ENCODE data around the gene NDUFS8.

Gene NDUFS8

DNA sequence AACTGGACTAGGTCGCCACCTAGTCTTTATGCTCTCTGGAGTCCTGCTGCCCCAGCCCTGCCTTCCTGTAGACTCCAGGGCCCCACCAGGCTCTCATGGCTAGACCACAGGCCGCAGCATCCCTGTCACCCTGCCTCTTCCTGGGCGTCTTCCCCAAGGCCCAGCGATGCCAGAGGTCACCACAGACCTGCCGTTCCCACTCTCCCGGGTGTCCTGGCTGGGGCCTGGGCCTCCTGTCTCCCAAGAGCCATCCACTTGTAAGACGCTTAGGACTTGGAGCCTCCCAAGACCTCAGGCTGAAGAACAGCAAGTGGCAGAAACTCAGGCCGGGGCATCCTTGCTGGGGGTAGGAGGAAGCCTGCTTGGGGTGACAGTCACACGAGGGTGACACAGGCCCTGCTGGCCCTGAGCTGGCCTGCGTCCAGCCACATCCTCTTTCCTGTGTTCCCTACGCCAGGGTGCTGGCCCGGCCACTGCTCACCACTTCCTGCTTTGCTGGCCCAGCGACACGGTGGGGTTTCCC is 6.3 kb downstream of the NDUFS8 start:
- DNase-seq (ENCODE audit: low spot score) = peak; percentile 35

DNA sequence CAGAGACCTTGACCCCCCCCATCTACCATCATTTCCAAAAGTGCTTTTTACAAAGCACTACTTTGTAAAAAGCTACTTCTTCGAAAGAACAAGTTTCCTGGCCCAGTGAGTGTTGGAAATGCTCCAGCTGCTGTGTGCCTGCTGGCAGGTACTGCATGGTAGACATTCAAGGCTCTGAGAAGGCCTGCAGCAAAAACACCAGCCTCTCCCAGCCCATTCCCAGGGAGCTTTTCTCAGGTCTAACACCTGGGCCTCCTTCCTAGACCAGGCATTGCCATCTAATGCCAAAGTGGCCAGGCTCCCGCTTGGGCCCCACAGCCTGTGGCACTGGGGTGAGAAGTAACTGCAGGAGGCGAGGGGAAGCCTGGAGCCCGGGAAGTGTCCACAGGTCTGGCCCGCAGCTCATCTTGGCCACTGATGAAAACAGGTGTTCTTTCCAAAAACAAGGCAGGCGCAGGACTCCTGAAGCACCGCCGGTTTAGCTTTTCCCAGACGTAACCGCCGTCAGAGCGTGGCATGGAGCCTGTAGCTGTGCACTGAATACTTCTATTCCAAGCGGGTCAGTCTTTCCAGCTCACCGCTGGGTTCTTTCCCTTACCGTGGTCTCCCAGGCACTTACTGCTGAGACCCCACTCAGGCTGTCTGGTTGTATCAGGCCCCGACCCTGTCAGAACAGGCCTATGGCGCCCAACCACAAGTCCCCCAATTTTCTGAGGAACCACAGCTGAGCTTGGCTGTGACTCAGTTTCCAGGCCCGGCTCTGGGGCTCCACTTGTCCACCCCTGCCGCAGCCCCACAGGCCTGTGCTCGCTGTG is 7.1 kb downstream of the NDUFS8 start:
- peak; percentile 20 for DNase-seq (ENCODE audit: low spot score)

DNA sequence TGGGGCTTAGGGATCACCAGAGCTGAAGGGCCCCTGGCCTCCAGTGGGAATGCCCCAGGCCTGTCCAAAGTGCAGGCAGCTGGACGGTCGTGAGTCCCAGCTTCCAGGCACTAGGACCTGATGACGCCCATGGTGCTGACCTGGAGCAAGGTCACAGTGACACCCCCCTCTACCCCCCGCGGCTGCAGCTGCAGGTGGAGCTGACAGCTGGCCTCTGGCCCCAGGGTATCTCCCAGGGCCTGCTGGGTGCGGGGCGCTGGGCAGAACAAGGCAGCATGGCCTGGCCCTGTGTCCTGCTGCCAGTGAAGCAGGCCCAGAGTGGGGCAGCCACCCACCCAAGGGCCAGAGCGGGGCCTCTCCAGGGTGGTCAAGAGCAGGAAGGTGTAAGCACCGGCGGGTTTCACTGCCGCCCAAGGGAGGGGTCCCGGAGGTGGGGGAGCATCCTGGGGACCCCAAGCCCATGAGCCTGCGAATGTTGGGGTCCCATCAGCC is 7.8 kb downstream of the NDUFS8 start:
- no peak for DNase-seq (ENCODE audit: low spot score)

DNA sequence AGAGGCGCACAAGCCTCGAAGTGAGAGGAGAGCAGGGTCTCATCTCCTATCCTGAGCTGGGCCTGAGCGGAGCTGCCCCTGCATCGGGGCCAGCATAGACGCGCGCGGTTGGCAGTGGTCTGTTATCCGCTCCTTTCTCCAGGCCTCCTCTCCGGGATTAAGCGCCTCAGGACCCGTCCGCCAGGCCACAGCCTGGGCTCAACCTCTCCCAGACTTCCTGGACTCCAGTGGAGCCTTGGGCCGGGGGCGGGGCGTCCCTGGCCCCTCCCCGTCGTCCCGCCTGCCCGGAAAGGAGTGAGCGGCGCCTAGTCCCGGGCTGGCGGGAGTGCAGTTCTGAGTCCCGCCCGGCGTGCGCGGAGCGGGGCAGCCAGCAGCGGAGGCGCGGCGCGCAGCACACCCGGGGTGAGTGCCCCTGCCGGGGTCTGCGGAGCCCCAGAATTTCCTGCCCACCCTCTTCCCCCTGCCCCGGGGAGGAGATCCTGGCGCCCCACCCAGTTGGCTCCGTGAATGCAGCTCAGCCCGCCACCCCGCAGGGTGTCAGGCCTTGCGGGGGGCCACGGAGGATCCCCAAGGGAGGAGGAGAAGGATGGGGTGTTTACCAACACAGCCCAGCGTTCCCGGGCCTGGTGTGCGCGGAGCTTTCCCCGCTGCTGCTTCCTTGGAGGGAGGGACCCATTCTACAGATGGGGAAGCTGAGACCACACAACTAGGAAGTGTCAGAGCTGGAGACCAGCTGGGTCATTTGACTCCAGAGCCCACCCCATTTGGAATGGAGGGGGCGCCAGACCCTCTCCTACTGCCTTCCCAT is 8.4 kb downstream of the NDUFS8 start, which contains the start of gene TCIRG1:
Gene TCIRG1, plus strand, starts transcription at position 308 of the 808 bp plus-strand sequence. CDS start 2,247 bp downstream, outside the sequence.
- DNase-seq (ENCODE audit: low spot score) = peak; percentile 51

DNA sequence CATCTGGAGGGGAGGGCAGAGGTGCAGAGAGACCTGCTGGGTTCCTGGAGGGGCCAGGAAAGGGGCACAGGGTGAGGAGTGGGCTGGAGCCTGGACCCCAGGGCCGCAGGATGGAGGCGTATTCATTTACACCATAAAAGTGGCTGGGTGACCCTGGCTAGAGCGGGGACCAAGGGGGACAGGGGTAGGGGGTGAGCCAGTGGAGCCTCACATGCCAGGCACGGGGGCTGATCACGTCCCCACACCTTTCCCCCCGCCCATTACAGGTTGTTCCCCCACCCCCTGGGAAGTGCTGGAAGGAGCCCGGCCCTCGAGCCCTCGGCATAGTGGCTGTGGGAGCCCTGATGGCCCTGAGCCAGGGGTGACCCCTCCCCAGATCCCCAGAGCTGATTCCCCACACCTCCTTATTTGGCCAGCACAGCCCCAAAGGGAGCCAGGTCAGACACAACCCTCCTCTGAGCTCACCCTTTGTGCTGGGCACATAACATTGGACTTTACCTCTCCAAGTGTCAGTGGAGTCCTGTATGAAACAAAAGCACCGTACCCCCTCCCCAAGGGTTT is 9.1 kb downstream of the NDUFS8 start:
- no peak for DNase-seq (ENCODE audit: low spot score)

DNA sequence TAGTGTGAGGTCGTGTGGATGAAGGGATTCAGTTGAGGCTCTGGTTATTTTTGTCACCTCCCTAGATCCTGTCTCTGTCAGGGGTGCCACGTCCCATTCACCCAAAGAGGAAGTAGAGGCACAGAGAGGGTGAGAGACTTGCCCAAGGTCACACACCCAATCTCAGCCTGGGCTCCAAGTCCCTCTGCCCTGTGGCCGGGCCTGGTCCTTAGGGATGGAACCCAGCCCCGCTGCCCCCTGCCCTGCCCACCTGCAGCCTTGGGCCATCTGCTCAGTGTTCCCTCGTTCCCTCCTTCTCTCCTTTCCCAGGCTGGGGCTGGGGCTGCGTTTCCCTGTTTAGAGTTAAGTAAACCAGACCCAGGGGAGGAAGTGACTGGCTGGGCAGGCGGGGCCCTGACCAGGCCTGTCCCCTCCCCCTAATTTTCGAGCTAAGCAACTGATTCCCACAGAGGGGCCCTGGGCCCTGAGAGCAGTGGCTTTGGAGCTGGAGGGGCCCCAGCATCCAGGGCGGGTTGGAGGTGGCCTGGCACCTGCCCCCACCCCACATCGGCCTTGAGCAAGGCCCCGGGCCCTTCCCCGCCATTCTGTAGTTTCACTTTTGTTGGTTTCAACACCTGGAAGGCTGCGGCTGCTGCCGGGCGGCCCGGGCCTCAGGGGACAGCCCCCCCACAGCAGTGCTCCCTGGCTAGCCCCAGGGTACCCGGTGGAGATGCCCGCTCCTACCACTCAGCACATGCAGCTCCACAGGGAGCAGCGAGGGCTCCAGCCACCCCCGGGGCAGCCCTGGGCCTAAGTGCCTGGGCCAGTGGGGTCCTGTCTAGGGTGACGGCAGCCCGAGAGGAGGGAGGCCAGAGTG is 9.8 kb downstream of the NDUFS8 start:
- DNase-seq (ENCODE audit: low spot score) = peak; percentile 36

DNA sequence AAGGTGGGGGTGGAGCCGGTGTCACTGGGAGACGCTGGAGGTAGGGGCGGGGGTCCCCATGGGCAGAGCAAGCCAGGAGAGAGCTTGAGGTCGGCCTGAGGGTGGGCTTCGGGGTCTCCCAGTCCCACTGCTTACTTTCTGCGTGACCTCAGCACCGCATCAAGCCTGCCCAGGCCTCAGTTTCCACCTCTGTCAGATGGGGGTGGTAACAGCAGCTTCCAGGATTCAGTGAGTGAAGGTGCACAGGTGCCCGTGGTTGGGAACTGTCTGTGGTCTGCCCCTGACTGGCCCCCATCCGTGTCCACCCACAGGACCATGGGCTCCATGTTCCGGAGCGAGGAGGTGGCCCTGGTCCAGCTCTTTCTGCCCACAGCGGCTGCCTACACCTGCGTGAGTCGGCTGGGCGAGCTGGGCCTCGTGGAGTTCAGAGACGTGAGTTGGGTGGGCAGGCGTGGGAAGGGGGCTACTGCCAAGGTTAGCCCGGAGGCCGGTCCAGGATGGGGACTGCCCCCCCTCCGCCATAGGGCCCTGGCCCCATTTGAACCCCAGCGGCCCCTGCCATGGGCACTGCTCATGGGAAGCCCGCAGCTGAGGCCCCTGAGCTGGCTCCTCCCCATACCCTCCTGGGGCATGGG is 10.6 kb downstream of the NDUFS8 start:
- no peak for DNase-seq (ENCODE audit: low spot score)

DNA sequence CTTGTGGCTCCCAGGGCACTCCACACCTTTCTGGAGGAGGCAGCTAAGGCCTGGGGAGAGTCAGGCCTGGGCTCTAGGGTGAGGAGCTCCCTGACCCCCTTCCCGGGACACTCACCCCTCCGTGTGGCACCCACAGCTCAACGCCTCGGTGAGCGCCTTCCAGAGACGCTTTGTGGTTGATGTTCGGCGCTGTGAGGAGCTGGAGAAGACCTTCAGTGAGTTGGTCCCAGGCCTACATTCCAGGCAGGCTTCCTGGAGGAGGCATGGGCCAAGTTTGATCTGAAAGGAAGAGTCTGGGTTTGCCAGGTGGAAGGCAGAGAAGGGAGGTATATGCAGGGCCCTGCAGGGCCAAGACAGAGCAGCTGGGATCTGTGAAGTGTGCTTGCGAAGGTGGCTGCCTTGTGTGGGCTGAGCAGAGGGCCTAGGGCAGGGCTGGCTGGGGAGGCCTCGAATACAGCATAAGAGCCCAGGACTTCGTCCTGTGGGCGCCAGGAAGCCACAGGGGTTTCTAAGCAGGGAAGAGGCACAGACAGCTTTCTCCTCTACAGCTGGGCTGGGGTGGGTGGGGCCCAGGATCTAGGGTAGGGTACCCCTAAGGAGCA is 11.2 kb downstream of the NDUFS8 start:
- no peak for DNase-seq (ENCODE audit: low spot score)

DNA sequence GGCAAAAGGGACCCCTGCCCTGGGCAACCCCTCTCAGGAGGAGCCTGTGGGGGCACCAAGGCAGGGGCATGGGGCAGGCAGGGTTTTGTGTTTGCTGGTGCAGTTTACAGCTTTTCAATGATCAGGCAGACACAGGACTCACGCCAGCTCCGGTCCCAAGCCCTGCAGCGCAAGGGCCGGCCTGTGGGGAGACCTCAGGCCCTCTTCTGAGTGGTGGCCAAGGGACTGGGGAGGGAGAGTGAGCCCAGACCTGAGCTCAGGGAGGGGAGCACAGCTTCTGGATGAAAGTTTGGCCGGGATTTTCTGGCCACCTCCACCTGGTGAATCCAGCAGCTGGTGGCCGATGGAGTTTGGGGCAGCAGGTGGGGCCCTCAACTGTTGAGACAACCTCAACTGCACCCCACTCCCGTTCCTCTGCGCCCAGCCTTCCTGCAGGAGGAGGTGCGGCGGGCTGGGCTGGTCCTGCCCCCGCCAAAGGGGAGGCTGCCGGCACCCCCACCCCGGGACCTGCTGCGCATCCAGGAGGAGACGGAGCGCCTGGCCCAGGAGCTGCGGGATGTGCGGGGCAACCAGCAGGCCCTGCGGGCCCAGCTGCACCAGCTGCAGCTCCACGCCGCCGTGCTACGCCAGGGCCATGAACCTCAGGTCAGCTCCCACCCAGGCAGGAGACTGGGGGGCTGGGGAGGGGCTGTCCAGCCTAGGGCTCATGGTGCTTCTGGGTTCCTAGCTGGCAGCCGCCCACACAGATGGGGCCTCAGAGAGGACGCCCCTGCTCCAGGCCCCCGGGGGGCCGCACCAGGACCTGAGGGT is 11.9 kb downstream of the NDUFS8 start:
- DNase-seq (ENCODE audit: low spot score) = no peak

DNA sequence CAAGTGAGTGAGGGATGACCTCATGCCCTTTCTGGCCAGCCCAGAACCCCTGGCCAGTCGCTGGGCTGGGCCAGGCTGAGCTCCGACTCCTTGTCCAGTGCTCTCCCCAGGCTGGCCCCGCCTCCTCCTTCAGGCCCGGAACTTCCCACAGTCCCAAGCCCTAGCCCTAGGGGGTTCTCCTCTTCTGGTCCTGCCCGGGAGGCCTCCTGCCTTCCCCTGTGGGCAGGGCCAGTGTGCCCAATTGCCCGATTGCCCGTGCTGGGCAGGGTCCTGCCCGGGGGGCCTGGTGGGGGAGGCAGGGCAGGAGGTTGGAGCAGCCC is 12.5 kb downstream of the NDUFS8 start:
- no peak for DNase-seq (ENCODE audit: low spot score)

DNA sequence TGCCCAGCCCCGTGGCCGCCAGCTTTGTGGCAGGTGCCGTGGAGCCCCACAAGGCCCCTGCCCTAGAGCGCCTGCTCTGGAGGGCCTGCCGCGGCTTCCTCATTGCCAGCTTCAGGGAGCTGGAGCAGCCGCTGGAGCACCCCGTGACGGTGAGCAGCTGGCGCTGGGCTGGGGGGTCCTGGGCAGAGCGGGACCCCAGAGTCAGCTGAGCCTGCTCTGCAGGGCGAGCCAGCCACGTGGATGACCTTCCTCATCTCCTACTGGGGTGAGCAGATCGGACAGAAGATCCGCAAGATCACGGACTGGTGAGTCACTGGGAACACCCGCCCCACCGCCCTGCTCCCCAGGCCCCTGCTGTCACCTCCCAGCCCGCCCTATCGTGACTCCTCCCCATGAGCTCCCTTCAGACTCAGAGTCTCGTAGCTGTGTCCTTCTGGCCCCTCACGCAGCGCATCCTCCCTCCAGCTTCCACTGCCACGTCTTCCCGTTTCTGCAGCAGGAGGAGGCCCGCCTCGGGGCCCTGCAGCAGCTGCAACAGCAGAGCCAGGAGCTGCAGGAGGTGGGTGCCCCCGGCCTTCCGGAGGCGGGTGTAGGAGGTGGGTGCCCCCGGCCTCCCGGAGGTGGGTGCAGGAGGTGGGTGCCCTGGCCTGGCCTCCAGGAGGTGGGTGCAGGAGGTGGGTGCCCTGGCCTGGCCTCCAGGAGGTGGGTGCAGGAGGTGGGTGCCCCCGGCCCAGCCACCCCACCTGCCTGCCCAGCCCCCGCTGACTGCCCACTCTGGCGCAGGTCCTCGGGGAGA is 13.1 kb downstream of the NDUFS8 start:
- no peak for DNase-seq (ENCODE audit: low spot score)

DNA sequence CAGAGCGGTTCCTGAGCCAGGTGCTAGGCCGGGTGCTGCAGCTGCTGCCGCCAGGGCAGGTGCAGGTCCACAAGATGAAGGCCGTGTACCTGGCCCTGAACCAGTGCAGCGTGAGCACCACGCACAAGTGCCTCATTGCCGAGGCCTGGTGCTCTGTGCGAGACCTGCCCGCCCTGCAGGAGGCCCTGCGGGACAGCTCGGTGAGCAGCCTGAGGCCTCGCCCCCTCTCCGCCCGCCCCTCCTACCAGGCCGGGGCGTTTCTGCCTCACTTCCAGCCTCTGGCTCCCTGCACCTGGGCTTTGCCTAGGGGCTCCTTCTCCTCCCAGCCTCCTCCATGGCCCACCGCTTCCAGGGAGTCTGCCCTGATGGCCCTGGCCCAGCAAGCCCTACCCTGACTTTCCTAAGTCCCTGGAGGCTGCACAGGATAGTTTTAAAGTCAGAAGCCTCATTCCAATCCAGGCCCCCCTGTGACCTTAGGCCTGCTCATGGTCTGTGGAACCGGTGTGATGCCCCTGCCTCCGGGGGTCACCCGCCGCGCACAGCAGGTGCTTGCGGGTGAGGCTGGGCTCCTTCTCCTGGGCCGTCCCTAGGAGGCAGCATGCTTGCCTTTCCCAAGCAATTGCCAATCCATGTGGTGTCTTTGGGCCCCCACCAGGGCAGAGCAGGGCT is 13.8 kb downstream of the NDUFS8 start:
- DNase-seq (ENCODE audit: low spot score) = no peak

DNA sequence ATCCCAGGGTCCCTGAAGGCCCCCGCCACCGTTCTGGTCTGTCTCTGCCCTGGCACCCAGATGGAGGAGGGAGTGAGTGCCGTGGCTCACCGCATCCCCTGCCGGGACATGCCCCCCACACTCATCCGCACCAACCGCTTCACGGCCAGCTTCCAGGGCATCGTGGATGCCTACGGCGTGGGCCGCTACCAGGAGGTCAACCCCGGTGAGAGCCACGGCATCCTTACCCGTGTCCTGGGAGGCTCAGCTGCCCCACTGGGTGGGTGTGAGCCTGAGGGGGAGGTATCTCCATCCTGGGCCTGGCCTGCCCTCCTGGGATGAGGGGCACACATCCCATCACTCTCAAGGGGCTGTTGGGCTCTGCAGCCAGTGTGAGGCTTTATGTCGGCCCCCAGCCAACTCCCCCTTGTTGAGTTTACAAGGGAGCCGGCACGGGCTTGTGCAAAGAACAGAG is 14.4 kb downstream of the NDUFS8 start:
- no peak for DNase-seq (ENCODE audit: low spot score)

DNA sequence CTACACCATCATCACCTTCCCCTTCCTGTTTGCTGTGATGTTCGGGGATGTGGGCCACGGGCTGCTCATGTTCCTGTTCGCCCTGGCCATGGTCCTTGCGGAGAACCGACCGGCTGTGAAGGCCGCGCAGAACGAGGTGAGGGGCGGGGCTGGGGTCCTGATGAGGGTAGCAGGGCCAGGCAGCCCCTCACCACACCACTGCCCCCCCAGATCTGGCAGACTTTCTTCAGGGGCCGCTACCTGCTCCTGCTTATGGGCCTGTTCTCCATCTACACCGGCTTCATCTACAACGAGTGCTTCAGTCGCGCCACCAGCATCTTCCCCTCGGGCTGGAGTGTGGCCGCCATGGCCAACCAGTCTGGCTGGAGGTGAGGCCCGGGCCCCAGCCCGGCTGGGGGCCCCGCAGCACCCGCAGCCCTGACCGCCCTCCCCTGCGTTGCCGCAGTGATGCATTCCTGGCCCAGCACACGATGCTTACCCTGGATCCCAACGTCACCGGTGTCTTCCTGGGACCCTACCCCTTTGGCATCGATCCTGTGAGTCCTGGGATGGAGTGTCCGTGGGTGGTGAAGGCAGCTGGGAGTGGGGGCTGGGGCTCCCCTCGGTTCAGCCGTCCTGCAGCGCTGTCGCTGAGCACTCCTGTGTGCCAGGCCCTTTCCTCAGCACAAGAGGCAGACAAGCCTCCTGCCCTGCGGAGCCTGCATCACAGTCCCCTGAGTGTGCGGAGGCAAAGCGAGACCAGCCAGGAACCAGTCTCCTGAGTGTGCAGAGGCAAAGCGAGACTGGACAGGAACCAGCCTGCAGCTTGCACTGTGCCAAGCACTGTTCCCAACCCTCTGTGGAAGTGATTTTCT is 17.2 kb downstream of the NDUFS8 start:
- DNase-seq (ENCODE audit: low spot score) = no peak

DNA sequence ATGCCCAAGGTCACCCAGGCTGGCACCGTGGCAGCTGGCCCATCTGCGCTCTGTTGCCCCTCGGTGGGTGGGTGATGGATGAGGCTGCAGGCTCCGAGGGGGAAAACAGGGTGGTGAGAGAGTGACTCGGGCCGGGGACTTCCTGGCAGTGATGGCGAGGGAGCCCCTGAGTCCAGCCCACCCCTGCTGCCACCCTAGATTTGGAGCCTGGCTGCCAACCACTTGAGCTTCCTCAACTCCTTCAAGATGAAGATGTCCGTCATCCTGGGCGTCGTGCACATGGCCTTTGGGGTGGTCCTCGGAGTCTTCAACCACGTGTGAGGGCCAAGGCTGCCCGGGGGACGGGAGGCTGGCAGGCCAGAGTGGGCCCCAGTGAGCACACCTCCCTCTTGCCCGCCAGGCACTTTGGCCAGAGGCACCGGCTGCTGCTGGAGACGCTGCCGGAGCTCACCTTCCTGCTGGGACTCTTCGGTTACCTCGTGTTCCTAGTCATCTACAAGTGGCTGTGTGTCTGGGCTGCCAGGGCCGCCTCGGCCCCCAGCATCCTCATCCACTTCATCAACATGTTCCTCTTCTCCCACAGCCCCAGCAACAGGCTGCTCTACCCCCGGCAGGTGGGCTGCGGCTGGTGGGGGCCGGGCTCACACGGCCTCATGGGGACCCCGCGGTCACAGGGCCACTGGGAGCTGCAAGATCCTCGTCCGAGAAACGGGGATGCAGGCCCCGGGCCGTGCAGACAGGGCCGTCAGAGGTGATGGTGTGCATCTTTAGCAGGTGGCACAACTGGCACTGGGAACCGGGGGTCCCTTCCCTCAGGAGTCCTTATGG is 18.4 kb downstream of the NDUFS8 start:
- DNase-seq (ENCODE audit: low spot score) = no peak

Measured in pons (tissue), 1 donor.